Stimulated activated memory B cell treated with anti-CD40 and anti-IgM and Interleukin-4, amounts not matched to agents 10 μg/mL and 1 μg/mL and 100 μg/mL, for 72 hours (primary cell): Measurements from ENCODE around the gene IGSF22.
A peak's percentile ranks its signal among the peaks of the same experiment; 100 is the strongest.

ENCODE experiments used
- ATAC-seq: fragments of 150-1000 bp; cut with Tn5 transposase; 2 replicates; pipeline ENCODE4 v1.10.0; 2021
- H3K27ac Mint-ChIP-seq: one replicate; pipeline ENCODE4 v1.8.0; 2022; ENCODE audit warnings: mild to moderate bottlenecking, mixed read lengths
- H3K27me3 Mint-ChIP-seq: one replicate; pipeline ENCODE4 v1.8.0; 2022; ENCODE audit warnings: mixed read lengths
- H3K36me3 Mint-ChIP-seq: one replicate; pipeline ENCODE4 v1.8.0; 2022; ENCODE audit warnings: mixed read lengths
- H3K4me1 Mint-ChIP-seq: one replicate; pipeline ENCODE4 v1.8.0; 2022; ENCODE audit warnings: mixed read lengths
- H3K4me3 Mint-ChIP-seq: one replicate; pipeline ENCODE4 v1.8.0; 2022; ENCODE audit warnings: mild to moderate bottlenecking, moderate library complexity, mixed read lengths
- H3K9me3 Mint-ChIP-seq: one replicate; pipeline ENCODE4 v1.8.0; 2022; ENCODE audit warnings: mixed read lengths

The IGSF22 gene

DNA sequence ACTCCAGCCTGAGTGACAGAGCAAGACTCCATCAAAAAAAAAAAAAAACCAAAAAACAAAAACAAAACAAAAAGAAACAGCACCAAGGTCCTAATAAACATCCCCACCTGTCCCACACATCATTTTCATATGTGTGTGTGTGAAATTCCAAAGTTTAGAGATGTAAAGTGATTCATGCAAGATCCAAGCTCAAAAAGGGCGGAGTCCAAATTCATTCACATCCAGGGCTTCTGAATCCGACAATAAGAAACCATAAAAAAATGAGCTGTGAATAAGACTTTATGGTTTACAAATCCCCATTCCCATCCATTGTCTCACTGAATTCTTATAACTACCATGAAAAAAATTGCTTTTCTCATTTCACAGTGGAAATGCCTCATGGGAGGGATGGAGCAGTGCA, 30.9 kb upstream of the IGSF22 start:
- no peak for ATAC-seq
- no peaks in the 10 kb centered on the region for H3K4me1 Mint-ChIP-seq
- H3K27me3 Mint-ChIP-seq, result peaks cover 20% of the 10 kb centered on the region
- H3K36me3 Mint-ChIP-seq, result no peaks in the 10 kb centered on the region
- no peak overlapping the region for H3K27ac Mint-ChIP-seq
- no peak overlapping the region for H3K4me3 Mint-ChIP-seq
- H3K9me3 Mint-ChIP-seq, result no peaks in the 10 kb centered on the region

DNA sequence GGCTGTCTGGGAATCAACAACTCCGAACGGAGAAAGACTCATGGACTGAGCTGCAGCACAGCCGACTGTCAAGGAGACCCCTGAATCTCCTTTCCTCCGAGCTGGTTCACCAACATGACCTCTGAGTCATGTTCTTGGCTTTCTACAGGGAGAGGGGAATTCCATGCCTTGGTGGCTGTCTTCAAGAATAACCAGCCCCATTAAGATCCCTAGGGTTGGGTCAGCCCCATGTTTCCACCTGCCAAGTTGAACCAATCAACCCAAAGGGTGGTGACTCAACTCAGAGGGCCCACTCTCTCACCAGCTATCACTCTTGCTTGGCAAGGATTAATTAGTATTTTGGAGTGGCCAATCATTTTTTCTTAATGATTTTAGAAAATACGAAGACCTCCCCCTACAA, 28.3 kb upstream of the IGSF22 start:
- H3K9me3 Mint-ChIP-seq, result no peaks in the 10 kb centered on the region
- H3K27ac Mint-ChIP-seq, result no peak overlapping the region
- ATAC-seq, result peak; percentile 37
- H3K4me1 Mint-ChIP-seq, result no peaks in the 10 kb centered on the region
- peaks cover 23% of the 10 kb centered on the region for H3K27me3 Mint-ChIP-seq
- H3K36me3 Mint-ChIP-seq, result no peaks in the 10 kb centered on the region
- H3K4me3 Mint-ChIP-seq, result no peak overlapping the region

DNA sequence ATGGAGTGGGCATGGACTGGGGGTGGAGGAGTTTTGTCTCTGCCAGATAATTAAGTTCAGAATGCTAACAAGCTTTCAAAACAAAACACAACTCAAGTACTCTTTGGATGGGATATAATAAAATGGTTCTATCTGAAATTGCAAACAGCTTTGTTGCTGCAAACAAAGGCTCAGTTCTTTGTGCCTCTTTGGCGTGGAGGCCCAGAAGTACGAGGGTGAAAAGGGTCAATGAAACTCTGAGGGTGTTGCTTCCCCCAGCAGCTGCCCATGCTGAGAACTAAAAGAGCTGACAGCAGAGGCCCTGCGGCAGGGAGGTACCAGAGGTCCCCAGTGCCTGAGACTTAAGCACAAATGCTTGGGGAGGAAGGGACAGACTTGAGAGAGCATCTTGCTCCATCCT, 26.5 kb upstream of the IGSF22 start:
- no peaks in the 10 kb centered on the region for H3K9me3 Mint-ChIP-seq
- H3K27me3 Mint-ChIP-seq, result peaks cover 23% of the 10 kb centered on the region
- ATAC-seq, result no peak

DNA sequence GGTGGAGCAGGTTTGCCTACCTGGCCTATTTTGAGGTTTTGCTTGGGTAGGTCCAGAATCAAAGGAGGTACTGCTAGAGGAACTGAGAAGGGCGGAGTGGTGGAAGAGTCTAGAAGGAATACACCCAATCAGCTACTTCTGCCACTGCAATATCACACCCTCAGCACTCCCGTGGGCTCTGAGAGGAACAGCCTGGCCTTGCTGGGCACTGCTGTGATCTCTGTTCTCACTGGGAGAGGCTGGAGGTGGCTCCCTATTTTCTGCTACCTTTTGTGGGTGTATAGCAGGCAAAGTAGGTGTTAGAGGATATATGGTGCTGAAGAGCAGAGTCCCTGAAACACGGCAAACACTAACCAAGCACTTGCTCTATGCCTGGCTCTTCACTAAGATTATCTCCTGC, 25.0 kb upstream of the IGSF22 start:
- H3K27ac Mint-ChIP-seq, result no peak overlapping the region
- ATAC-seq, result no peak
- peaks cover 23% of the 10 kb centered on the region for H3K27me3 Mint-ChIP-seq
- H3K4me1 Mint-ChIP-seq, result no peaks in the 10 kb centered on the region
- H3K9me3 Mint-ChIP-seq, result no peaks in the 10 kb centered on the region
- no peak overlapping the region for H3K4me3 Mint-ChIP-seq
- no peaks in the 10 kb centered on the region for H3K36me3 Mint-ChIP-seq

More for the DNA sequence above, 26.5 kb upstream of the IGSF22 start:
- no peaks in the 10 kb centered on the region for H3K4me1 Mint-ChIP-seq
- no peaks in the 10 kb centered on the region for H3K36me3 Mint-ChIP-seq
- no peak overlapping the region for H3K4me3 Mint-ChIP-seq
- no peak overlapping the region for H3K27ac Mint-ChIP-seq

DNA sequence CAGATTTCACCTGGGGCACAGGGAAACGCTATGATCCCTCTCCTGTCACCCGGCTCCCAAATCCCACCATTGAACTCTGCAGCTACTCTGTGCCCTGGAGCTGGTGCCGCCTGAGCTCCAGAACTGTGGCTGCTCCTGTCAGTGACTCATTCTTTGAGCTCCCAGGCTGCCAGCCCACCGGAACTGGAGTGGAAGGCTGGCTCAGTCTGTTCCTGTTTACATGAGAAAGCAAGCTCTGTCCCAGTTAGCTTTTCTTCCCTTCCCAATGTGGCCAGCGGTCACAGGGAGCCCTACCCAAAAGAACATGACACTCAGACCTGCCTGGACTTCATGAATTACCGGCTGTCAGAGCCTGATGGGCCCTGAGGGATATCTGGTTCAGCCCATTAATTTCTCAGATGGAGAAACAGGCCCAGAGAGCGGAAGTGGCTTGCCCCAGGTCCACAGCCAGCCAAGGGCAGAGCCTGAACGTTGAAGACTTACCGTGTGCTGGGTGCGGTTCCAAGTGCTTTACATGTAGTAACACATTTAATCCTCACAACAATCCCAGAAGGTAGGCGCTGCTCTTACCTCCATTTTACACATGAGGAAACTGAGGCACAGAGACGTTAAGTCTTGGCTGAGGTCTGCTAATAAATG, 23.8 kb upstream of the IGSF22 start:
- no peak for ATAC-seq
- no peak overlapping the region for H3K4me3 Mint-ChIP-seq
- no peak overlapping the region for H3K27ac Mint-ChIP-seq
- H3K9me3 Mint-ChIP-seq, result no peaks in the 10 kb centered on the region
- no peaks in the 10 kb centered on the region for H3K4me1 Mint-ChIP-seq
- peaks cover 23% of the 10 kb centered on the region for H3K27me3 Mint-ChIP-seq
- H3K36me3 Mint-ChIP-seq, result no peaks in the 10 kb centered on the region

DNA sequence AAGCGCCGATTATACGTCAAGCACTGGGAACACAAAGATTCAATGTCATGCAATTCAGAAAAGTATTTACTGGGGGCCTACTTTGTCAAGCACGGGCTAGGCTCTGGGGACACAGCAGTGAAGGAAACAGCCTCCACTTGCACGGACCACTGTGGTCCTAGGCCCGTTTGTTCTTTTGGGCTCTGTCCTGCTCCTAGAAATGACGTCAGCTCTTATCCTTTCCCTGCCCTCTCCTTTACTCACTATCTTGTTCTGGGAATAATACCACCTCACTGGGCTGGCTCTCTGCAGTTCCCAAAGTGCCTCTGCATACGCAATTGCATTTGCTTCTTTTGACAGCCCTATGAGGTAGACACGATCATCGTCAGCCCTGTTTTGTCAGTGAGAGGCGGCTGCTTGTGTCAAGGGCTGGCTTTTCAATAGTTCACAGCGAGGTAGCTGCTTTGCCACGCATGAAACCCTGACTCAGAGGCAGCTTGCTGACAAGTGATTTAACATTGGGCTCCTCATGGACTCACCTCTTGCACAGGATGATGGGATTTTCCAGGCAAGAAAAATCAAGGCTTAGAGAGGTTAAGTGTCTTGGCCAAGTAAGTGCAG, 22.9 kb upstream of the IGSF22 start:
- Mint-ChIP-seq H3K4me3 (no peak overlapping the region), H3K9me3 (no peaks in the 10 kb centered on the region), H3K36me3 (no peaks in the 10 kb centered on the region), H3K27me3 (peaks cover 19% of the 10 kb centered on the region), H3K4me1 (no peaks in the 10 kb centered on the region), H3K27ac (no peak overlapping the region)
- ATAC-seq, result no peak

DNA sequence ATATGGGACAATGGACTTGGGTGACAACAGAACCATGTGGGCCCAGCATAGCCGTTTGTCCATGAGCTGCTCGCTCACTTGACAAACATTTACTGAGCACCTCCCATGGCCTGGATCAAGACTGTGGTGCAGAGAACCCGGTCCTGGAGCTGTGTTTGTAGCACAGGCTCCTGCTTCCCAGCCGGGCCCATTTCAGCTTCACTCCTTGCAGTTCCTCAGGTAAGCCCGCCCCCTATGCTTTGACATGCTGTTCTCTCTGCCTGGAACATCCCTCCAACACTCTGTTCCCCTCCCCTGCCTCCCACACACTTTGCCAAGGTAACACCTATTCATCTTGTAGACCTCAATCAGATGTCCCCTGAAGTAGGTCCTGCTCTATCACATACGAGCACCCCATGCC, 19.3 kb upstream of the IGSF22 start:
- no peak overlapping the region for H3K4me3 Mint-ChIP-seq

DNA sequence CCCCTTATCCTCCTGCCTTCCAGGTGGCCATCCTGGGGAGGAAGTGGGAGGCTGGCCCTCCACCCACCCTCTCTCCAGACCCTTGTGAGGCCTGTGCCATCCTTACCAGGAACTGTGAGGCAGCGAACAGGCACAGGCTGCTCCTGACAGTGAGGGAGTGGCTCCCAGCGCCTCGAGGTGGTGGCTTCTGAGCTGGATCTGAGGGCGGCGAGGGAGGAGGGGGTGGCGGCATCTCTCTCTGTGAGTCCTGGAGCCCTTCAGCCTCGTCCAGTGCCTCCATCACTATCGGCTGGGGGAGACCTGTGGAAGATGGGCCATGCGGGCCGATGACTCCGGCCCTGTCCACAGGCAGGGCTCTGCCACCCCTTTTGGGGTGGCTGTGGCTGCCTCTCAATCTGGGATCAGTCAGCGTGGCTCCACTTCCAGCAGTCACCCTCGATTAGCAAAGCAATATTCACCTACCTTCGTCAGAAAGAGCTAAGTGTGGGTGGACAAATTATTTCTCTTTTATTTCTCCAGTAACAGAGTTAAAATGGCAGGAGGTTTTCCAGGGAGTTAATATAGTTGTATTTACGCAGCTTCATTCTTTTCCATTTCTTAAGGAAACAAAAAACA, 18.0 kb upstream of the IGSF22 start:
- H3K27me3 Mint-ChIP-seq, result peaks cover 3% of the 10 kb centered on the region
- no peak for ATAC-seq
- H3K36me3 Mint-ChIP-seq, result no peaks in the 10 kb centered on the region
- no peak overlapping the region for H3K27ac Mint-ChIP-seq
- no peak overlapping the region for H3K4me3 Mint-ChIP-seq
- no peaks in the 10 kb centered on the region for H3K9me3 Mint-ChIP-seq
- H3K4me1 Mint-ChIP-seq, result no peaks in the 10 kb centered on the region

More for the DNA sequence above, 19.3 kb upstream of the IGSF22 start:
- no peak overlapping the region for H3K27ac Mint-ChIP-seq
- no peaks in the 10 kb centered on the region for H3K27me3 Mint-ChIP-seq
- ATAC-seq, result no peak
- no peaks in the 10 kb centered on the region for H3K36me3 Mint-ChIP-seq
- no peaks in the 10 kb centered on the region for H3K9me3 Mint-ChIP-seq
- no peaks in the 10 kb centered on the region for H3K4me1 Mint-ChIP-seq

DNA sequence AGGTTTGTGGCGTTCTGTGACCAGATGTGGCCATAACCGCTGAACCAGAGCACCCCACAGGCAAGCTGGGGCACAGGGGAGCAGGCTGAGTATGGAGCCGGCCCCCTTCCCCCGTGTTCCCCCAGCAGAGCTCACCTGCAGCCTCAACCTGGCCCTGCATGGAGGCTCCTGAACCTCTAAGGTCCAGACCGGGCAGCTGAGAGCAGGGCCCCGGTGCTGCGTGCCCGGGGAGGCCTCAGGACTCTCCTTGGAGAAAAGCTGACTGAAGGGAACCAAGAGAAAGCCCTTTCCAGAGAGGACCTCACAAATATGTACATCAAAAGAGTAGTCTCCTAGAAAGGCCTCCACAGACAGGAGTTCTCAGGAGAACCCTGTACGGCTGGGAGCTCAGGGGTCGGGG, 17.4 kb upstream of the IGSF22 start:
- Mint-ChIP-seq H3K4me1 (no peaks in the 10 kb centered on the region), H3K27ac (no peak overlapping the region), H3K9me3 (no peaks in the 10 kb centered on the region), H3K36me3 (no peaks in the 10 kb centered on the region), H3K27me3 (peaks cover 9% of the 10 kb centered on the region), H3K4me3 (no peak overlapping the region)
- no peak for ATAC-seq

DNA sequence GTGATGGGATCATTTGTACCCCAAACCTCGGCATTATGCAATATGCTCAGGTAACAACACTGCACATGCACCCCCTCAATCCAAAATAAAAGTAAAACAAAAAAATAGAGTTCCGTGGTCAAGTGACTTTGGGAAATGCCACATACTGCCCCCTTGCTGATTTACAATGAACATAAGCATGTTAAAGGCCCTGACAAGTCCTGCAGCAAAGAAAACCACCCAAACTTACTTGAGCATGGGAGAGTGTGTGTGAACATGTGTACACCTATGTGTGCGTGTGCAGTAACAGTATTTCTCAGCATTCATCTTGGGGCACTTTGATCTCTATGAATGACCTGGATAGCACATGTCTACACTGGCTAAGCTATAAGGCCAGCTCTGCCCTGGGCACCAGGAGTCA, 15.8 kb upstream of the IGSF22 start:
- no peak for ATAC-seq
- no peaks in the 10 kb centered on the region for H3K36me3 Mint-ChIP-seq
- H3K27ac Mint-ChIP-seq, result no peak overlapping the region
- no peak overlapping the region for H3K4me3 Mint-ChIP-seq
- H3K9me3 Mint-ChIP-seq, result no peaks in the 10 kb centered on the region
- peaks cover 15% of the 10 kb centered on the region for H3K27me3 Mint-ChIP-seq
- H3K4me1 Mint-ChIP-seq, result no peaks in the 10 kb centered on the region

DNA sequence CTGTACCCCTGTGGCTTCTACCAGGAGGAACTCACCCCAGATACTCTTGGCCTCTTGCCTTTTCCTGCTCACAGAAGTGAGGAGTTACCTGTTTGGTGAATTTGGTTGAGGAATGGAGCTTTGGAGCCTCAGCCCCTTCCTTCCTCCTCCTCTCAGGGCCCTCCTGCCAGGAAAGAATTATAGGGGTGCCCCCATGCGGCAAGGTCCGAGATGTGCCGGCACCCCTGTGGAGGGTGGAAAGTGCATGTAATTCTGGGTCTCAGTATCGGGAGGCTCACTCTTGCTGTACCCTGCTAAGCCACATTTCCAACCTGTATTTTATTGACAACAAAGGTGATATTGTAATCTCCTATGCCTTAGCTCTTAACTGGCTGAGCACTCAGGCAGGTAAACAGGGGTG, 13.7 kb upstream of the IGSF22 start:
- Mint-ChIP-seq H3K27me3 (peaks cover 28% of the 10 kb centered on the region), H3K36me3 (no peaks in the 10 kb centered on the region), H3K4me1 (no peaks in the 10 kb centered on the region), H3K9me3 (no peaks in the 10 kb centered on the region), H3K27ac (no peak overlapping the region), H3K4me3 (no peak overlapping the region)
- no peak for ATAC-seq

DNA sequence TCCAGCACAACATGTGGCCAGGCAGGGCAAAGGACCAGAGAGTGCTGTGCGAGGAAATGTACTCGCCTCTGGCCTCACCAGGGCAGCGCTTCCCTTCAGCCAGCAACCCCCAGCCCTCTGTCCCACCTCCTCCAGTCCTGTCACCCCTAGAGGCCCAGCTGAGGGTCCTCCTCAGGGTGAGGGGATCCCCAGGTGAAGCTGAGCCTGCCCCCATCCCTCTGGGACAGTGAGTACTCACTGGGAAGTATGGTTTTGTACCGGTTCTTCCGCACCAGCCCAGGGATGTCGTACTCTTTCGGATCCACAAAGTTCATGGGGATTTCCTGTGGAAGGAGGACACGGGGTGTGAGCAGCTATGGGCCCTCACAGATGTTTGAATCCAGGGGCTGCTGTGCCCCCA, 11.7 kb upstream of the IGSF22 start:
- no peak overlapping the region for H3K4me3 Mint-ChIP-seq
- no peaks in the 10 kb centered on the region for H3K9me3 Mint-ChIP-seq
- no peak overlapping the region for H3K27ac Mint-ChIP-seq

DNA sequence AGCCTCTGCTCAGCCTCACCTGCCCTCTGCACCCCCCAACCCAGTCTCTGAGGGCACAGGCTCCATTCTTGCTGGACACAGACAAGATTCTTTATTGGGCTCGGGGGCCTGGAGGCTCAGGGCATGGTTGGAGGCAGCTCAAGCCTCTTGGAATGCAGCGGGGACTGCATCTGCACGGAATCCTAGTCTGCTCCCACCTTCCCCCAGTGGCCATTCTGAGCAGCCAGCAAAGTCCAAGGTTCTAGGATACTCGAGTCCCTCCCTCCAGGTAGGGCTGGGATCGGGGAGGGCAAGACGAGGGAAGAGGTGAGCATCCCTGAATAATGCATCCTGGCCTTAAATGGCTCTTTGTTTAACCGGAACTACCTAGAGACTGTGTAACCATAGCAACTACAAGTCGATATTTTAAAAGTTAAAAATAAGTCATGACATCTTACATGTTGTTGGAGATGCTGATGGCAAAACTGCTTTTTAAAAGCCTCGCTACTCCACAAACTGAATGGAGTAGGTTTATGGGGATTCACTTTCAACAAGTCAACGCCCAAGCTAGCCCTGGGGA, 10.7 kb upstream of the IGSF22 start:
- Mint-ChIP-seq H3K27me3 (peaks cover 28% of the 10 kb centered on the region), H3K9me3 (no peaks in the 10 kb centered on the region), H3K4me1 (peaks cover 7% of the 10 kb centered on the region), H3K4me3 (no peak overlapping the region), H3K27ac (no peak overlapping the region), H3K36me3 (no peaks in the 10 kb centered on the region)
- ATAC-seq, result no peak

More for the DNA sequence above, 11.7 kb upstream of the IGSF22 start:
- peaks cover 28% of the 10 kb centered on the region for H3K27me3 Mint-ChIP-seq
- no peaks in the 10 kb centered on the region for H3K4me1 Mint-ChIP-seq
- no peaks in the 10 kb centered on the region for H3K36me3 Mint-ChIP-seq
- ATAC-seq, result no peak

DNA sequence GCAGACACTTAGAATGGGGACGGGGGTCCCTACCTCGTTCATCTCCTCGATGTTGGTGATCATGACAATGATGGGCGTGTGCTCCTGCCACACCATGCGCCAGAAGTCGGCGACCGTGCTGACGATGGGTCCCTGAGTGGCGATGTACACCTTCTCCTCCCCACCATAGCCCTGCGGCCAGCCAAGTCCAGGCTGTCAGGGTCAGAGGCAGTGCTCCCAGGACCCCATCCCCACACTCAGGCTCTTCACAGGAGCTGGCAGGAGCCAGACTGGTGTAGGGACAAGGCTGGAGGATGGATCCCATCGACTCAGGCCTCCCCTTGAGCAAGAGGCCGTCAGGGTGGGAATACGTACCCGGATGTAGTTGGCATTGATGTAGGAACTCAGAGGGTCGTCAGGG, 7.2 kb upstream of the IGSF22 start:
- Mint-ChIP-seq H3K27ac (no peak overlapping the region), H3K9me3 (no peaks in the 10 kb centered on the region), H3K4me1 (peaks cover 23% of the 10 kb centered on the region), H3K4me3 (no peak overlapping the region), H3K27me3 (peaks cover 17% of the 10 kb centered on the region), H3K36me3 (no peaks in the 10 kb centered on the region)
- ATAC-seq, result no peak

DNA sequence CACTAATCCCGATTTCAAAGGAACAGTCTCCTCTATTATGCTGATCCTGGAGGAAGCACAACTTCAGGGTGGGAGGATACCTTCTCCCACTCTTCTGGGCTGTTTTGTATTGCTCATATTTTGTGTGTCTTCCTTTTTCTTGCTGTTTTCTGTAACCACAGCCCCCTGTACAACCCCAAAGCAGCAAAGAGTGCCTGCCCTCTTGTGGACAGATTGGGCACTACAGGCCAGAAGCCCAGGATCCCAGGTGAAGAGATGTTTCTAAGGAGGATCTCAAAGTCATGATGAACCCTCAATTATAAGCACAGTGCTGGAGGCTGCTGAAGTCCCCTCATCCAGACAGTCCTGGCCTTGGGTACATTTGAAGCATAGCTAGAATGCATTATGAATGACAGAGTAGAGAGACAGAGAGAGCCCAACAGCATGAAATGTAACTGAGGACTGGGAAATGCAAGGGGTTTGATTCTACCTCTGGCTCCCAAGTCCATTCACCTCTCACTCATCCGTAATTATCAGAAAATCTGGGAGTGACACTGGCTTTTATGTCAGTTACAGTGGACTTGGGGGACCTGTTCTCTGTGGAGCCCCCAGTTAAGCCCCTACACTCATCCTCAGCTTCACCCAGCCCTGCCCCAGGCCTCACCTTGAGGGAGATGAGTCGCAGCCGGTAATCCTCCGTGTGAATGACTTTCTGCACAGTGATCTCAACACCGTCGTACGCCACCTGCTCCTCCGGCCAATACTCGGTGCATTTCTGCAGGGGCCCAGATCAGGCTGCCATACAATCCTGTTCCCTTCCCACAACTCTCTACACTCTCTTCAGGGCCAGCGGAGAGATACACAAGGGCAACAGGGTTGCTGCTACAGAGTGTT, 6.2 kb upstream of the IGSF22 start:
- Mint-ChIP-seq H3K9me3 (no peaks in the 10 kb centered on the region), H3K4me1 (peaks cover 32% of the 10 kb centered on the region), H3K36me3 (no peaks in the 10 kb centered on the region), H3K4me3 (no peak overlapping the region), H3K27me3 (peaks cover 13% of the 10 kb centered on the region), H3K27ac (peak overlapping the region; percentile 71)
- ATAC-seq, result peak; percentile 68
